Fibroblast of lung (primary cell): ENCODE results near the gene REL. TPM values are rescaled to one million over a fixed set of nuclear protein-coding genes. Genes with fewer than 3 reads are reported as not detected.
A peak's percentile ranks its signal among the peaks of the same experiment; 100 is the strongest.

ENCODE experiments used
- DNase-seq, 2 donors: peaks; one replicate each; pipeline versions ENCODE4 v3.0.0 to v3.0.0-alpha.2; 2010; ENCODE audit warnings: low read depth in 2 of 2
- H2AFZ ChIP-seq: 2 replicates; pipeline ENCODE4 v1.5.1; 2012; ENCODE audit warnings: low read length, control low read depth, inconsistent platforms
- H3K27ac ChIP-seq: 2 replicates; pipeline ENCODE4 v1.5.1; 2011; ENCODE audit warnings: low read length, control low read depth; ENCODE audit not compliant: insufficient read depth
- H3K27me3 ChIP-seq: 2 replicates; pipeline ENCODE4 v1.5.1; 2011; ENCODE audit warnings: mild to moderate bottlenecking, low read length; ENCODE audit not compliant: control insufficient read depth, insufficient read depth
- H3K36me3 ChIP-seq: 2 replicates; pipeline ENCODE4 v1.5.1; 2011; ENCODE audit warnings: low read length; ENCODE audit not compliant: control insufficient read depth, insufficient read depth
- H3K4me1 ChIP-seq: 2 replicates; pipeline ENCODE4 v1.5.1; 2011; ENCODE audit warnings: low read length; ENCODE audit not compliant: control insufficient read depth, insufficient read depth; ENCODE audit errors: extremely low read depth
- H3K4me2 ChIP-seq: 2 replicates; pipeline ENCODE4 v1.5.1; 2011; ENCODE audit warnings: low read length, control low read depth; ENCODE audit not compliant: insufficient read depth; ENCODE audit errors: extremely low read depth
- H3K4me3 ChIP-seq, 4 experiments: fragments of 200-600 bp in 1 of 4; sonication (generic) in 1 of 4; replicated peaks in 1 of 4; 2 replicates each; pipeline ENCODE4 v1.5.1; 2011 to 2016; ENCODE audit warnings: low read length in 4 of 4, low read depth in 3 of 4, mild to moderate bottlenecking in 3 of 4, control low read depth in 2 of 4, inconsistent platforms in 1 of 4, mixed read lengths in 1 of 4; ENCODE audit not compliant: insufficient read depth in 1 of 4; ENCODE audit errors: control extremely low read depth in 1 of 4
- H3K79me2 ChIP-seq: 2 replicates; pipeline ENCODE4 v1.5.1; 2012; ENCODE audit warnings: mild to moderate bottlenecking, low read length, inconsistent platforms; ENCODE audit not compliant: control insufficient read depth, insufficient read depth
- H3K9ac ChIP-seq: 2 replicates; pipeline ENCODE4 v1.5.1; 2011; ENCODE audit warnings: mild to moderate bottlenecking, low read length, control low read depth; ENCODE audit not compliant: insufficient read depth
- H3K9me3 ChIP-seq: 2 replicates; pipeline ENCODE4 v1.5.1; 2012; ENCODE audit warnings: low read depth, low read length; ENCODE audit not compliant: control insufficient read depth, insufficient read depth
- H4K20me1 ChIP-seq: 2 replicates; pipeline ENCODE4 v1.5.1; 2011; ENCODE audit warnings: low read length; ENCODE audit not compliant: control insufficient read depth, insufficient read depth; ENCODE audit errors: extremely low read depth
- EZH2 ChIP-seq: IDR thresholded peaks from 2 replicates; pipeline ENCODE4 v1.5.1; 2012; ENCODE audit warnings: low read length, control low read depth, mild to moderate bottlenecking; ENCODE audit errors: missing control alignments
- polyA plus RNA-seq, 2 donors: library from polyadenylated mRNA; depleted of rRNA in 1 of 2; stranded (reverse) in 1 of 2; unstranded in 1 of 2; fragments of >200 nt; gene quantifications; 2 replicates each; pipeline ENCODE4 v1.2.1, GENCODE V29; 2011 to 2012; ENCODE audit warnings: missing spikeins in 1 of 2
- total RNA-seq: library from RNA; depleted of rRNA; stranded (reverse); fragments of >200 nt; gene quantifications from 2 replicates; pipeline ENCODE4 v1.2.1, GENCODE V29; 2014
- TF ChIP-seq, protein P1 (sequence below), 2 donors: IDR thresholded peaks in 1 of 2; conservative IDR thresholded peaks in 1 of 2; 1 replicate in 1 of 2; 2 replicates in 1 of 2; pipeline ENCODE4 v1.5.1; 2011 to 2012; ENCODE audit warnings: low read length in 2 of 2, control low read depth in 1 of 2, inconsistent platforms in 1 of 2, low read depth in 1 of 2, mild to moderate bottlenecking in 1 of 2

REL gene
- total and polyA plus RNA-seq, 2 donors (not counting 1 experiment from before 2014, with no cell fraction given) = 2.0 to 2.8 TPM

DNA sequence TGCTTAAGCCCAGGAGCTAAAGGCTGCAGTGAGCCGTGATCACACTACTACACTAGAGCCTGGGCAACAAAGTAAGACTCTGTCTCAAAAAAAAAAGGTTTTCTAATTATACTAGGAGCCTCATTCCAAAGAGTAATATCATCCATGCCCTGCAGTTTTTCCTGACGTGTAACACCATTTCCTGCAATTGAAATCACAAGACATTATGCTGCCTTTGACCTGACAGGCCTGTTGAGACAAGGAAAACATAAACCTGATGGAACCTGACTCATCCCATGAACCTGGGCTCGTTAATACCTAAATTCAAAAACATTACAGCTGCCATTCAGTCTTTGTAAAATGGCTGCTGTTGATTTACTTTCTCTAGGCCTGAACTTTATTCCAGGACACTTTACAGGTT is 77.4 kb downstream of the REL start:
- no peaks in the 10 kb centered on the region for H3K4me1 ChIP-seq
- no peak overlapping the region for H3K27ac ChIP-seq
- H3K79me2 ChIP-seq = no peaks in the 10 kb centered on the region
- TF ChIP-seq, protein P1, sequence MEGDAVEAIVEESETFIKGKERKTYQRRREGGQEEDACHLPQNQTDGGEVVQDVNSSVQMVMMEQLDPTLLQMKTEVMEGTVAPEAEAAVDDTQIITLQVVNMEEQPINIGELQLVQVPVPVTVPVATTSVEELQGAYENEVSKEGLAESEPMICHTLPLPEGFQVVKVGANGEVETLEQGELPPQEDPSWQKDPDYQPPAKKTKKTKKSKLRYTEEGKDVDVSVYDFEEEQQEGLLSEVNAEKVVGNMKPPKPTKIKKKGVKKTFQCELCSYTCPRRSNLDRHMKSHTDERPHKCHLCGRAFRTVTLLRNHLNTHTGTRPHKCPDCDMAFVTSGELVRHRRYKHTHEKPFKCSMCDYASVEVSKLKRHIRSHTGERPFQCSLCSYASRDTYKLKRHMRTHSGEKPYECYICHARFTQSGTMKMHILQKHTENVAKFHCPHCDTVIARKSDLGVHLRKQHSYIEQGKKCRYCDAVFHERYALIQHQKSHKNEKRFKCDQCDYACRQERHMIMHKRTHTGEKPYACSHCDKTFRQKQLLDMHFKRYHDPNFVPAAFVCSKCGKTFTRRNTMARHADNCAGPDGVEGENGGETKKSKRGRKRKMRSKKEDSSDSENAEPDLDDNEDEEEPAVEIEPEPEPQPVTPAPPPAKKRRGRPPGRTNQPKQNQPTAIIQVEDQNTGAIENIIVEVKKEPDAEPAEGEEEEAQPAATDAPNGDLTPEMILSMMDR (conservative IDR thresholded peaks at IDR 0.05 in 1 of 2, IDR thresholded peaks at IDR 0.05 in 1 of 2; ENCODE audit: low read depth in 1 of 2, low read length in 2 of 2) = no peak
- TF ChIP-seq EZH2 = no peak
- H3K36me3 ChIP-seq = no peaks in the 10 kb centered on the region
- no peaks in the 10 kb centered on the region for H4K20me1 ChIP-seq
- H3K9me3 ChIP-seq = no peaks in the 10 kb centered on the region
- DNase-seq = peak in 1 of 2 donors; percentile 74
- H3K9ac ChIP-seq = no peak overlapping the region
- H3K4me2 ChIP-seq = no peak overlapping the region
- H2AFZ ChIP-seq = no peak overlapping the region
- H3K27me3 ChIP-seq = no peaks in the 10 kb centered on the region
- H3K4me3 ChIP-seq = no peak overlapping the region

DNA sequence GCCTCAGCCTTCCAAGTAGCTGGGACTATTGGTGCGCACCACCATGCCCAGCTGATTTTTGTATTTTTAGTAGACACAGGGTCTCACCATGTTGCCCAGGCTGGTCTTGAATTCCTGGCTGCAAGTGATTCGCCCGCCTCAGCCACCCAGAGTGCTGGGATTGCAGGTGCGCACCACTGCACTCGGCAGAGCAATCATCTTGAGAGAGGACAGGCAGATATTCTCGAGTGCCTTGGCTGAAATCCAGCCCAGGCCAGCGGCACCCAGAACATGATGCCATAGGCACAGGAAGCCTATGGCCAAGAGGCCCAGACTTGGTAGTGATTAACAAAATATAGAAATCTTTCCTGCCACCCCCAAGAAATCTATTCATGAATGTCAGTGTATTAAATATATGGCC is 78.1 kb downstream of the REL start:
- Histone ChIP-seq H4K20me1 (no peaks in the 10 kb centered on the region), H3K4me1 (no peaks in the 10 kb centered on the region), H2AFZ (no peak overlapping the region), H3K27ac (no peak overlapping the region), H3K9ac (no peak overlapping the region), H3K79me2 (no peaks in the 10 kb centered on the region), H3K4me3 (no peak overlapping the region), H3K36me3 (no peaks in the 10 kb centered on the region), H3K27me3 (no peaks in the 10 kb centered on the region), H3K9me3 (no peaks in the 10 kb centered on the region), H3K4me2 (no peak overlapping the region)
- no peak for DNase-seq
- TF ChIP-seq EZH2 = no peak
- TF ChIP-seq, protein P1 (conservative IDR thresholded peaks at IDR 0.05 in 1 of 2, IDR thresholded peaks at IDR 0.05 in 1 of 2; ENCODE audit: low read depth in 1 of 2, low read length in 2 of 2) = no peak

- no peak overlapping the region for H3K27ac ChIP-seq
- no peak for DNase-seq
- TF ChIP-seq EZH2 = no peak
- TF ChIP-seq, protein P1 (conservative IDR thresholded peaks at IDR 0.05 in 1 of 2, IDR thresholded peaks at IDR 0.05 in 1 of 2; ENCODE audit: low read depth in 1 of 2, low read length in 2 of 2) = no peak
These were observed 79.3 kb downstream of the REL start for GRCh38 chr2:60960706-60961105.

More at GRCh38 chr2:60960706-60961105, 79.3 kb downstream of the REL start:
- H3K4me2 ChIP-seq = no peak overlapping the region
- H3K4me1 ChIP-seq = no peaks in the 10 kb centered on the region
- no peak overlapping the region for H2AFZ ChIP-seq
- H3K9me3 ChIP-seq = no peaks in the 10 kb centered on the region
- no peaks in the 10 kb centered on the region for H3K36me3 ChIP-seq
- no peaks in the 10 kb centered on the region for H3K27me3 ChIP-seq
- no peaks in the 10 kb centered on the region for H3K79me2 ChIP-seq
- no peak overlapping the region for H3K9ac ChIP-seq
- no peak overlapping the region for H3K4me3 ChIP-seq
- H4K20me1 ChIP-seq = no peaks in the 10 kb centered on the region
